Measurements from ENCODE around the gene C4orf51.

C4orf51 gene

GRCh38 chr4:145755802-145756201, 75.9 kb downstream of the C4orf51 start:
- Histone ChIP-seq H3K4me3 (no peak overlapping the region), H3K9me3 (no peaks in the 10 kb centered on the region), H3K27ac (no peak overlapping the region), H3K27me3 (no peaks in the 10 kb centered on the region), H3K4me1 (no peaks in the 10 kb centered on the region), H3K36me3 (peaks cover 3 to 24% (median 7%) of the 10 kb centered on the region in 3 donors)
- intact Hi-C loops (cut with DNase I; ENCODE audit: low total_unique reads), result no loop called here
- no peak for DNase-seq
- TF ChIP-seq CTCF (IDR thresholded peaks at IDR 0.05), result no peak

GRCh38 chr4:145756244-145756643, 76.3 kb downstream of the C4orf51 start:
- Histone ChIP-seq H3K36me3 (peaks cover 7 to 28% (median 11%) of the 10 kb centered on the region in 3 donors), H3K27ac (no peak overlapping the region), H3K9me3 (no peaks in the 10 kb centered on the region), H3K27me3 (no peaks in the 10 kb centered on the region), H3K4me1 (no peaks in the 10 kb centered on the region), H3K4me3 (no peak overlapping the region)
- DNase-seq, result no peak
- intact Hi-C loops (cut with DNase I; ENCODE audit: low total_unique reads), result no loop called here
- no peak for TF ChIP-seq CTCF (IDR thresholded peaks at IDR 0.05)

GRCh38 chr4:145757188-145757587, 77.2 kb downstream of the C4orf51 start:
- no peak overlapping the region for H3K4me3 ChIP-seq
- no peak for DNase-seq
- H3K9me3 ChIP-seq, result no peaks in the 10 kb centered on the region
- H3K27me3 ChIP-seq, result no peaks in the 10 kb centered on the region
- intact Hi-C loops (cut with DNase I; ENCODE audit: low total_unique reads), result no loop called here
- no peaks in the 10 kb centered on the region for H3K4me1 ChIP-seq
- TF ChIP-seq CTCF (IDR thresholded peaks at IDR 0.05), result no peak
- H3K27ac ChIP-seq, result no peak overlapping the region
- peaks cover 14 to 38% (median 16%) of the 10 kb centered on the region in 3 donors for H3K36me3 ChIP-seq

GRCh38 chr4:145760176-145760575, 80.2 kb downstream of the C4orf51 start:
- no peak for DNase-seq
- H3K9me3 ChIP-seq, result no peaks in the 10 kb centered on the region
- no peaks in the 10 kb centered on the region for H3K27me3 ChIP-seq
- no peak overlapping the region for H3K4me3 ChIP-seq
- no peak for TF ChIP-seq CTCF (IDR thresholded peaks at IDR 0.05)
- H3K36me3 ChIP-seq, result peaks cover 25 to 67% (median 33%) of the 10 kb centered on the region in 3 donors
- no peak overlapping the region for H3K27ac ChIP-seq
- peaks cover 0 to 3% (median 0%) of the 10 kb centered on the region in 4 donors for H3K4me1 ChIP-seq
- intact Hi-C loops (cut with DNase I; ENCODE audit: low total_unique reads), result no loop called here

- TF ChIP-seq CTCF (IDR thresholded peaks at IDR 0.05), result no peak
- intact Hi-C loops (cut with DNase I; ENCODE audit: low total_unique reads), result no loop called here
- Histone ChIP-seq H3K27ac (no peak overlapping the region), H3K4me1 (peaks cover 0 to 3% (median 0%) of the 10 kb centered on the region in 4 donors), H3K36me3 (peaks cover 33 to 78% (median 40%) of the 10 kb centered on the region in 3 donors), H3K4me3 (no peak overlapping the region), H3K27me3 (no peaks in the 10 kb centered on the region), H3K9me3 (no peaks in the 10 kb centered on the region)
- no peak for DNase-seq
Measured at GRCh38 chr4:145760961-145761929, 81.3 kb downstream of the C4orf51 start.

Data from tibial artery (tissue), 4 donors.